H1 (cell line): ENCODE measurements around the gene CDH20. TPM values are rescaled to one million over a fixed set of nuclear protein-coding genes. Genes with fewer than 3 reads are reported as not detected.

Experiments
- CTCF ChIA-PET: fragments of 300-600 bp; sonication (Branson Sonifier 250); formaldehyde crosslinking; loops from one replicate; lab custom pipeline; 2021; ENCODE audit not compliant: partially characterized antibody; lab: Charles Lee
- POLR2A ChIA-PET: fragments of 300-600 bp; sonication (Branson Sonifier 250); formaldehyde crosslinking; loops from one replicate; lab custom pipeline; 2021; ENCODE audit warnings: inconsistent platforms; ENCODE audit not compliant: partially characterized antibody; lab: Charles Lee
- DNase-seq, 2 experiments: peaks; one replicate each; pipeline versions ENCODE4 v3.0.0 to v3.0.0-alpha.2; 2010 to 2022; ENCODE audit warnings: low spot score in 2 of 2, low read depth in 1 of 2, mixed read lengths in 1 of 2
- FAIRE-seq: peaks from 2 replicates; lab custom pipeline; 2011; peaks lifted over from hg19 to GRCh38; lab: Jason Lieb, UNC
- H2AFZ ChIP-seq: 2 replicates; pipeline ENCODE4 v1.8.1; 2012; ENCODE audit warnings: low read length, inconsistent platforms
- H2AK5ac ChIP-seq: 2 replicates; pipeline ENCODE4 v1.6.1; 2013; ENCODE audit warnings: low read depth, low read length
- H2BK120ac ChIP-seq: replicated peaks from 2 replicates; pipeline ENCODE3; 2013; ENCODE audit warnings: low read depth, low read length, inconsistent platforms
- H2BK12ac ChIP-seq: 2 replicates; pipeline ENCODE4 v1.6.1; 2013; ENCODE audit warnings: low read depth, low read length
- H2BK15ac ChIP-seq: 2 replicates; pipeline ENCODE4 v1.6.1; 2013; ENCODE audit warnings: low read length
- H2BK20ac ChIP-seq: 2 replicates; pipeline ENCODE4 v1.6.1; 2013; ENCODE audit warnings: low read length
- H2BK5ac ChIP-seq: 2 replicates; pipeline ENCODE4 v1.6.1; 2013; ENCODE audit warnings: low read depth, low read length
- H3K14ac ChIP-seq: 2 replicates; pipeline ENCODE4 v1.6.1; 2013; ENCODE audit warnings: inconsistent platforms; ENCODE audit not compliant: insufficient read length
- H3K18ac ChIP-seq: 2 replicates; pipeline ENCODE4 v1.6.1; 2013; ENCODE audit warnings: low read length; ENCODE audit errors: extremely low read depth
- H3K23ac ChIP-seq: 2 replicates; pipeline ENCODE4 v1.6.1; 2013; ENCODE audit warnings: inconsistent platforms; ENCODE audit not compliant: insufficient read length
- H3K23me2 ChIP-seq: 2 replicates; pipeline ENCODE4 v1.6.1; 2013; ENCODE audit warnings: low read depth, low read length
- H3K27ac ChIP-seq: 2 replicates; pipeline ENCODE4 v1.6.1; 2011; ENCODE audit warnings: low read depth, low read length, inconsistent platforms
- H3K27me3 ChIP-seq, 4 experiments: replicated peaks in 1 of 4; 1 replicate in 1 of 4; 2 replicates in 3 of 4; pipeline versions ENCODE4 v1.6.1 to v1.8.1; 2011 to 2013; ENCODE audit warnings: low read length in 3 of 4, mild to moderate bottlenecking in 3 of 4, inconsistent platforms in 2 of 4, mixed read lengths in 2 of 4, moderate library complexity in 1 of 4; ENCODE audit not compliant: control insufficient read depth in 3 of 4, insufficient read depth in 3 of 4; ENCODE audit errors: extremely low read depth in 1 of 4
- H3K36me3 ChIP-seq, 4 experiments: 2 replicates each; pipeline versions ENCODE4 v1.6.1 to v1.8.1; 2011 to 2013; ENCODE audit warnings: mild to moderate bottlenecking in 4 of 4, low read length in 3 of 4, moderate library complexity in 2 of 4, control low read depth in 1 of 4, inconsistent platforms in 1 of 4; ENCODE audit not compliant: insufficient read depth in 4 of 4, control insufficient read depth in 2 of 4
- H3K4ac ChIP-seq: replicated peaks from 2 replicates; pipeline ENCODE3; 2013; ENCODE audit warnings: low read length, low read depth, mixed read lengths, inconsistent platforms; ENCODE audit not compliant: insufficient read length
- H3K4me1 ChIP-seq, 4 experiments: replicated peaks in 1 of 4; 1 replicate in 1 of 4; 2 replicates in 3 of 4; pipeline versions ENCODE4 v1.6.1 to v1.8.1; 2011 to 2013; ENCODE audit warnings: low read length in 3 of 4, inconsistent platforms in 2 of 4, mixed read lengths in 1 of 4; ENCODE audit not compliant: insufficient read depth in 4 of 4, control insufficient read depth in 3 of 4
- H3K4me2 ChIP-seq, 2 experiments: 2 replicates each; pipeline versions ENCODE4 v1.6.1 to v1.8.1; 2011 to 2013; ENCODE audit warnings: low read depth in 2 of 2, low read length in 2 of 2, control low read depth in 1 of 2, inconsistent platforms in 1 of 2, mild to moderate bottlenecking in 1 of 2; ENCODE audit not compliant: insufficient read depth in 1 of 2
- H3K4me3 ChIP-seq, 4 experiments: fragments of 200-600, 300-600 bp in 1 of 4; sonication (generic), shearing (Covaris generic), sonication (Bioruptor Twin) in 1 of 4; 2 replicates each; pipeline versions ENCODE4 v1.5.1 to v1.8.1; 2011 to 2016; ENCODE audit warnings: low read length in 4 of 4, low read depth in 3 of 4, control low read depth in 2 of 4, inconsistent platforms in 2 of 4, mild to moderate bottlenecking in 2 of 4, mixed read lengths in 1 of 4, moderate library complexity in 1 of 4; ENCODE audit not compliant: insufficient read depth in 2 of 4; ENCODE audit errors: extremely low read depth in 1 of 4
- H3K56ac ChIP-seq: replicated peaks from 2 replicates; pipeline ENCODE3; 2013; ENCODE audit warnings: low read depth, mild to moderate bottlenecking, mixed read lengths, low read length, inconsistent platforms; ENCODE audit not compliant: insufficient read length
- H3K79me1 ChIP-seq: 2 replicates; pipeline ENCODE4 v1.6.1; 2013; ENCODE audit warnings: low read depth, low read length, control low read depth
- H3K79me2 ChIP-seq, 2 experiments: 2 replicates each; pipeline versions ENCODE4 v1.6.1 to v1.8.1; 2012 to 2013; ENCODE audit warnings: low read length in 2 of 2, mild to moderate bottlenecking in 2 of 2, inconsistent platforms in 1 of 2; ENCODE audit not compliant: insufficient read depth in 2 of 2, control insufficient read depth in 1 of 2
- H3K9ac ChIP-seq, 4 experiments: replicated peaks in 1 of 4; 1 replicate in 1 of 4; 2 replicates in 3 of 4; pipeline versions ENCODE4 v1.6.1 to v1.8.1; 2011 to 2013; ENCODE audit warnings: low read depth in 3 of 4, low read length in 3 of 4, control low read depth in 2 of 4, mild to moderate bottlenecking in 2 of 4, moderate library complexity in 2 of 4, inconsistent platforms in 1 of 4; ENCODE audit errors: extremely low read depth in 1 of 4
- H3K9me3 ChIP-seq, 2 experiments: 2 replicates each; pipeline versions ENCODE4 v1.6.1 to v1.8.1; 2012 to 2013; ENCODE audit warnings: mild to moderate bottlenecking in 2 of 2, moderate library complexity in 2 of 2, control low read depth in 1 of 2, inconsistent platforms in 1 of 2, low read depth in 1 of 2, low read length in 1 of 2, mixed read lengths in 1 of 2; ENCODE audit not compliant: insufficient read depth in 2 of 2
- H4K20me1 ChIP-seq, 2 experiments: replicated peaks in 1 of 2; 2 replicates each; pipeline versions ENCODE3 to v1.8.1; 2011 to 2013; ENCODE audit warnings: inconsistent platforms in 2 of 2, low read length in 2 of 2, mild to moderate bottlenecking in 1 of 2; ENCODE audit not compliant: insufficient read depth in 2 of 2, control insufficient read depth in 1 of 2
- H4K5ac ChIP-seq: 2 replicates; pipeline ENCODE4 v1.6.1; 2013; ENCODE audit warnings: low read length, low read depth, mixed read lengths, inconsistent platforms; ENCODE audit not compliant: insufficient read length
- H4K8ac ChIP-seq: 2 replicates; pipeline ENCODE4 v1.8.0; 2013; ENCODE audit warnings: mild to moderate bottlenecking, moderate library complexity, low read length, inconsistent platforms; ENCODE audit not compliant: insufficient read depth; ENCODE audit errors: extremely low read depth
- H4K91ac ChIP-seq: replicated peaks from 2 replicates; pipeline ENCODE3; 2013; ENCODE audit warnings: low read length, mixed read lengths, inconsistent platforms; ENCODE audit not compliant: insufficient read length
- CEBPB ChIP-seq: IDR thresholded peaks from 2 replicates; pipeline ENCODE4 v1.6.1; 2012; ENCODE audit warnings: low read depth, low read length
- KDM5A ChIP-seq: fragments of 200-600 bp; IDR thresholded peaks from 2 replicates; pipeline ENCODE4 v1.7.1; 2012; ENCODE audit warnings: mild to moderate bottlenecking, low read length, inconsistent platforms, mixed read lengths
- PHF8 ChIP-seq: fragments of 200-600 bp; sonication (generic); conservative IDR thresholded peaks from 2 replicates; pipeline ENCODE4 v1.7.1; 2012; ENCODE audit warnings: low read depth, mild to moderate bottlenecking, inconsistent platforms, low read length, moderate library complexity
- RFX5 ChIP-seq: IDR thresholded peaks from 2 replicates; pipeline ENCODE4 v1.6.1; 2011; ENCODE audit warnings: low read depth, low read length, improper control_type of control experiment, borderline replicate concordance
- SRF ChIP-seq: IDR thresholded peaks from 2 replicates; pipeline ENCODE4 v1.6.1; 2011; ENCODE audit warnings: mild to moderate bottlenecking, low read depth, low read length, moderate library complexity
- SUZ12 ChIP-seq: fragments of 200-600 bp; sonication (generic); IDR thresholded peaks from 2 replicates; pipeline ENCODE4 v1.6.1; 2012; ENCODE audit warnings: mild to moderate bottlenecking, inconsistent platforms, low read length, moderate library complexity, mixed read lengths
- TAF7 ChIP-seq: optimal IDR thresholded peaks from 2 replicates; pipeline ENCODE3; 2011; ENCODE audit warnings: low read depth, mild to moderate bottlenecking, inconsistent platforms, low read length, moderate library complexity, borderline replicate concordance
- YY1 ChIP-seq: IDR thresholded peaks from 2 replicates; pipeline ENCODE4 v1.6.1; 2011; ENCODE audit warnings: low read depth, mild to moderate bottlenecking, low read length
- ZNF274 ChIP-seq: IDR thresholded peaks from 2 replicates; pipeline ENCODE4 v1.7.0; 2012; ENCODE audit warnings: low read length, borderline replicate concordance; ENCODE audit errors: extremely low read depth
- WGBS, 2 experiments: shearing (Covaris generic) in 1 of 2; methylation state at CpG; one replicate each; pipeline versions ENCODE4 v1.1.6 to v1.1.7; 2013 to 2015; ENCODE audit warnings: low lambda C conversion rate in 2 of 2, mixed read lengths in 2 of 2, inconsistent platforms in 1 of 2, low coverage in 1 of 2, missing lambda C conversion rate in 1 of 2; ENCODE audit not compliant: insufficient replicate concordance in 2 of 2, insufficient coverage in 1 of 2, insufficient read length in 1 of 2; ENCODE audit errors: extremely low coverage in 1 of 2, missing lambda C conversion rate in 1 of 2; 5-methylcytosine and 5-hydroxymethylcytosine counted together
- polyA plus RNA-seq, 7 experiments: library from polyadenylated mRNA; depleted of rRNA in 3 of 7; stranded (reverse) in 5 of 7; unstranded in 2 of 7; fragments of >200 nt in 5 of 7; fragments of 200-250 nt in 2 of 7; gene quantifications; 1 replicate in 5 of 7; 2 replicates in 1 of 7; 4 replicates in 1 of 7; pipeline versions ENCODE4 v1.2.1 to v1.2.3, GENCODE V29; 2011 to 2013; ENCODE audit warnings: missing spikeins in 2 of 7, mixed read lengths in 2 of 7
- total RNA-seq: library from RNA; stranded (reverse); fragmentation: NEBNext Ultra II Directional; extraction: Animal tissue kit (Norgen Biotek cat#: 25700); gene quantifications from 2 replicates; pipeline ENCODE4 v1.2.1, GENCODE V29; 2021
- TF ChIP-seq, protein P1 (sequence below), 3 experiments: IDR thresholded peaks; 1 replicate in 2 of 3; 2 replicates in 1 of 3; pipeline versions ENCODE4 v1.5.1 to v1.6.1; 2011; ENCODE audit warnings: low read length in 3 of 3, mild to moderate bottlenecking in 3 of 3, inconsistent platforms in 2 of 3, low read depth in 1 of 3, moderate library complexity in 1 of 3; ENCODE audit not compliant: insufficient read depth in 1 of 3; ENCODE audit errors: control extremely low read depth in 1 of 3
- TF ChIP-seq, protein P2 (sequence below): IDR thresholded peaks from 2 replicates; pipeline ENCODE4 v1.6.1; 2011; ENCODE audit warnings: low read length, improper control_type of control experiment

The CDH20 gene
- total and polyA plus RNA-seq, 2 of the 8 experiments (the other 6 are each of a cell fraction or from before 2014, with no cell fraction given) = 0.07 to 0.12 TPM

- Histone ChIP-seq H2BK120ac (no peak overlapping the region), H3K36me3 (no peaks in the 10 kb centered on the region), H3K27me3 (no peaks in the 10 kb centered on the region), H3K79me2 (no peaks in the 10 kb centered on the region), H3K4me3 (no peak overlapping the region), H3K9me3 (no peaks in the 10 kb centered on the region), H2BK20ac (no peak overlapping the region), H3K23ac (no peak overlapping the region), H3K79me1 (no peaks in the 10 kb centered on the region), H3K18ac (no peak overlapping the region), H2AFZ (no peak overlapping the region), H4K20me1 (no peaks in the 10 kb centered on the region), H3K27ac (no peak overlapping the region), H3K56ac (no peak overlapping the region), H2AK5ac (no peak overlapping the region), H3K4ac (no peak overlapping the region), H3K9ac (no peak overlapping the region), H3K23me2 (no peaks in the 10 kb centered on the region), H2BK15ac (no peak overlapping the region), H4K8ac (no peak overlapping the region), H3K4me1 (0 out of 7 replicates have a peak, but pooled peaks cover 0 to 2% (median 0%) of the 10 kb centered on the region in 4 experiments), H4K5ac (no peak overlapping the region), H2BK12ac (no peak overlapping the region), H2BK5ac (no peak overlapping the region), H3K14ac (no peak overlapping the region), H4K91ac (no peak overlapping the region), H3K4me2 (no peak overlapping the region)
- CTCF ChIA-PET = interaction anchor here (1.6 kb wide), 1 partner anchor 207 kb away, joined by 3 read pairs; no protein-coding TSS in a partner anchor
- POLR2A ChIA-PET = no interaction called here
- FAIRE-seq (no peak), DNase-seq (no peak)
- WGBS, 2 experiments = 93% methylated on average over 6 of the region's 6 CpGs; no CpG with 5 or more reads in 1 of the 2 experiments
- TF ChIP-seq SUZ12 = no peak
- no peak for TF ChIP-seq SRF
- TF ChIP-seq TAF7 = no peak
- no peak for TF ChIP-seq YY1
- no peak for TF ChIP-seq ZNF274
- no peak for TF ChIP-seq PHF8
- TF ChIP-seq, protein P1, sequence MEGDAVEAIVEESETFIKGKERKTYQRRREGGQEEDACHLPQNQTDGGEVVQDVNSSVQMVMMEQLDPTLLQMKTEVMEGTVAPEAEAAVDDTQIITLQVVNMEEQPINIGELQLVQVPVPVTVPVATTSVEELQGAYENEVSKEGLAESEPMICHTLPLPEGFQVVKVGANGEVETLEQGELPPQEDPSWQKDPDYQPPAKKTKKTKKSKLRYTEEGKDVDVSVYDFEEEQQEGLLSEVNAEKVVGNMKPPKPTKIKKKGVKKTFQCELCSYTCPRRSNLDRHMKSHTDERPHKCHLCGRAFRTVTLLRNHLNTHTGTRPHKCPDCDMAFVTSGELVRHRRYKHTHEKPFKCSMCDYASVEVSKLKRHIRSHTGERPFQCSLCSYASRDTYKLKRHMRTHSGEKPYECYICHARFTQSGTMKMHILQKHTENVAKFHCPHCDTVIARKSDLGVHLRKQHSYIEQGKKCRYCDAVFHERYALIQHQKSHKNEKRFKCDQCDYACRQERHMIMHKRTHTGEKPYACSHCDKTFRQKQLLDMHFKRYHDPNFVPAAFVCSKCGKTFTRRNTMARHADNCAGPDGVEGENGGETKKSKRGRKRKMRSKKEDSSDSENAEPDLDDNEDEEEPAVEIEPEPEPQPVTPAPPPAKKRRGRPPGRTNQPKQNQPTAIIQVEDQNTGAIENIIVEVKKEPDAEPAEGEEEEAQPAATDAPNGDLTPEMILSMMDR (IDR thresholded peaks at IDR 0.05; ENCODE audit: control extremely low read depth in 1 of 3, insufficient read depth in 1 of 3, low read depth in 1 of 3, low read length in 3 of 3) = no peak
- TF ChIP-seq CEBPB = no peak
- TF ChIP-seq KDM5A = no peak
- no peak for TF ChIP-seq RFX5
- TF ChIP-seq, protein P2, sequence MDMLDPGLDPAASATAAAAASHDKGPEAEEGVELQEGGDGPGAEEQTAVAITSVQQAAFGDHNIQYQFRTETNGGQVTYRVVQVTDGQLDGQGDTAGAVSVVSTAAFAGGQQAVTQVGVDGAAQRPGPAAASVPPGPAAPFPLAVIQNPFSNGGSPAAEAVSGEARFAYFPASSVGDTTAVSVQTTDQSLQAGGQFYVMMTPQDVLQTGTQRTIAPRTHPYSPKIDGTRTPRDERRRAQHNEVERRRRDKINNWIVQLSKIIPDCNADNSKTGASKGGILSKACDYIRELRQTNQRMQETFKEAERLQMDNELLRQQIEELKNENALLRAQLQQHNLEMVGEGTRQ = no peak
These were observed 195.7 kb downstream of the CDH20 start for GRCh38 chr18:61528961-61529360.
